ENCODE data around the gene SPATA20.

DNA sequence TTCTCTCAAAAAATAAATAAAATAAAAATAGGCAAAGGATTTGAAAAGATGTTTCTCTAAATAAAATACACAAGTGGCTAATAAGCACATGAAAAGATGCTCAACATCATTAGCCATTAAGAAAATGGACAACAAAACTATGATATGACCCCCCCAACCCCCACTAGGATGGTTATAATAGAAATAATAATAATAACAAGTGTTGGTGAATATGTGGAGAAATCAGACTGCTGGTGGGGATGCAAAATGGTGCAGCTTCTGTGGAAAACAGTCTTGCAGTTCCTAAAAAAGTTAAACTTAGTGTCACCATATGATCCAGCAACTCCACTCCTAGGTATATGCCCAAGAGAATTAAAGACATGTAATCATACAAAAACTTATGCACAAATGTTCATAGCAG is 47.7 kb upstream of the SPATA20 start:
- TF ChIP-seq, protein P1, sequence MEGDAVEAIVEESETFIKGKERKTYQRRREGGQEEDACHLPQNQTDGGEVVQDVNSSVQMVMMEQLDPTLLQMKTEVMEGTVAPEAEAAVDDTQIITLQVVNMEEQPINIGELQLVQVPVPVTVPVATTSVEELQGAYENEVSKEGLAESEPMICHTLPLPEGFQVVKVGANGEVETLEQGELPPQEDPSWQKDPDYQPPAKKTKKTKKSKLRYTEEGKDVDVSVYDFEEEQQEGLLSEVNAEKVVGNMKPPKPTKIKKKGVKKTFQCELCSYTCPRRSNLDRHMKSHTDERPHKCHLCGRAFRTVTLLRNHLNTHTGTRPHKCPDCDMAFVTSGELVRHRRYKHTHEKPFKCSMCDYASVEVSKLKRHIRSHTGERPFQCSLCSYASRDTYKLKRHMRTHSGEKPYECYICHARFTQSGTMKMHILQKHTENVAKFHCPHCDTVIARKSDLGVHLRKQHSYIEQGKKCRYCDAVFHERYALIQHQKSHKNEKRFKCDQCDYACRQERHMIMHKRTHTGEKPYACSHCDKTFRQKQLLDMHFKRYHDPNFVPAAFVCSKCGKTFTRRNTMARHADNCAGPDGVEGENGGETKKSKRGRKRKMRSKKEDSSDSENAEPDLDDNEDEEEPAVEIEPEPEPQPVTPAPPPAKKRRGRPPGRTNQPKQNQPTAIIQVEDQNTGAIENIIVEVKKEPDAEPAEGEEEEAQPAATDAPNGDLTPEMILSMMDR (conservative IDR thresholded peaks at IDR 0.05) = no peak
- no peak for TF ChIP-seq ZFX (IDR thresholded peaks at IDR 0.05)
